ENCODE results near the gene ADPRS. TPM values are rescaled to one million over a fixed set of nuclear protein-coding genes. Genes with fewer than 3 reads are reported as not detected.
A peak's percentile ranks its signal among the peaks of the same experiment; 100 is the strongest.

Gene ADPRS
- total RNA-seq, 4 donors from 2014 or later = 23.3 to 45.8 (median 40.8) TPM

GRCh38 chr1:36126005-36126716, 37.5 kb downstream of the ADPRS start:
- 86% methylated on average over 21 of the region's 21 CpGs for WGBS
- intact Hi-C loops (cut with DNase I) = no loop called here
- H3K9me3 ChIP-seq = no peaks in the 10 kb centered on the region
- peaks cover 0 to 3% (median 0%) of the 10 kb centered on the region in 4 donors for H3K27me3 ChIP-seq
- no peaks in the 10 kb centered on the region for H3K36me3 ChIP-seq
- peaks cover 8 to 36% (median 25%) of the 10 kb centered on the region in 4 donors for H3K4me1 ChIP-seq
- H3K4me3 ChIP-seq = peak overlapping the region in 3 of 4 donors; percentile 47 to 71 (median 60)
- no peak overlapping the region for H3K27ac ChIP-seq (replicated peaks in 1 of 4)
- TF ChIP-seq POLR2AphosphoS5 (IDR thresholded peaks at IDR 0.05) = no peak
- TF ChIP-seq POLR2A (IDR thresholded peaks at IDR 0.05; ENCODE audit: low read depth) = no peak
- DNase-seq (ENCODE audit: extremely low spot score) = no peak

GRCh38 chr1:36126797-36127500, 38.3 kb downstream of the ADPRS start:
- WGBS = 71% methylated on average over 3 of the region's 7 CpGs
- DNase-seq (ENCODE audit: extremely low spot score) = no peak
- no peak overlapping the region for H3K27ac ChIP-seq (replicated peaks in 1 of 4)
- peaks cover 0 to 3% (median 0%) of the 10 kb centered on the region in 4 donors for H3K27me3 ChIP-seq
- no peaks in the 10 kb centered on the region for H3K36me3 ChIP-seq
- peaks cover 8 to 36% (median 25%) of the 10 kb centered on the region in 4 donors for H3K4me1 ChIP-seq
- no peak overlapping the region for H3K4me3 ChIP-seq
- no peaks in the 10 kb centered on the region for H3K9me3 ChIP-seq
- TF ChIP-seq POLR2A (IDR thresholded peaks at IDR 0.05; ENCODE audit: low read depth) (no peak), POLR2AphosphoS5 (IDR thresholded peaks at IDR 0.05) (no peak), EP300 (IDR thresholded peaks at IDR 0.05) (no peak)
- TF ChIP-seq, protein P1, sequence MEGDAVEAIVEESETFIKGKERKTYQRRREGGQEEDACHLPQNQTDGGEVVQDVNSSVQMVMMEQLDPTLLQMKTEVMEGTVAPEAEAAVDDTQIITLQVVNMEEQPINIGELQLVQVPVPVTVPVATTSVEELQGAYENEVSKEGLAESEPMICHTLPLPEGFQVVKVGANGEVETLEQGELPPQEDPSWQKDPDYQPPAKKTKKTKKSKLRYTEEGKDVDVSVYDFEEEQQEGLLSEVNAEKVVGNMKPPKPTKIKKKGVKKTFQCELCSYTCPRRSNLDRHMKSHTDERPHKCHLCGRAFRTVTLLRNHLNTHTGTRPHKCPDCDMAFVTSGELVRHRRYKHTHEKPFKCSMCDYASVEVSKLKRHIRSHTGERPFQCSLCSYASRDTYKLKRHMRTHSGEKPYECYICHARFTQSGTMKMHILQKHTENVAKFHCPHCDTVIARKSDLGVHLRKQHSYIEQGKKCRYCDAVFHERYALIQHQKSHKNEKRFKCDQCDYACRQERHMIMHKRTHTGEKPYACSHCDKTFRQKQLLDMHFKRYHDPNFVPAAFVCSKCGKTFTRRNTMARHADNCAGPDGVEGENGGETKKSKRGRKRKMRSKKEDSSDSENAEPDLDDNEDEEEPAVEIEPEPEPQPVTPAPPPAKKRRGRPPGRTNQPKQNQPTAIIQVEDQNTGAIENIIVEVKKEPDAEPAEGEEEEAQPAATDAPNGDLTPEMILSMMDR (IDR thresholded peaks at IDR 0.05) = no peak
- intact Hi-C loops (cut with DNase I) = no loop called here

DNA sequence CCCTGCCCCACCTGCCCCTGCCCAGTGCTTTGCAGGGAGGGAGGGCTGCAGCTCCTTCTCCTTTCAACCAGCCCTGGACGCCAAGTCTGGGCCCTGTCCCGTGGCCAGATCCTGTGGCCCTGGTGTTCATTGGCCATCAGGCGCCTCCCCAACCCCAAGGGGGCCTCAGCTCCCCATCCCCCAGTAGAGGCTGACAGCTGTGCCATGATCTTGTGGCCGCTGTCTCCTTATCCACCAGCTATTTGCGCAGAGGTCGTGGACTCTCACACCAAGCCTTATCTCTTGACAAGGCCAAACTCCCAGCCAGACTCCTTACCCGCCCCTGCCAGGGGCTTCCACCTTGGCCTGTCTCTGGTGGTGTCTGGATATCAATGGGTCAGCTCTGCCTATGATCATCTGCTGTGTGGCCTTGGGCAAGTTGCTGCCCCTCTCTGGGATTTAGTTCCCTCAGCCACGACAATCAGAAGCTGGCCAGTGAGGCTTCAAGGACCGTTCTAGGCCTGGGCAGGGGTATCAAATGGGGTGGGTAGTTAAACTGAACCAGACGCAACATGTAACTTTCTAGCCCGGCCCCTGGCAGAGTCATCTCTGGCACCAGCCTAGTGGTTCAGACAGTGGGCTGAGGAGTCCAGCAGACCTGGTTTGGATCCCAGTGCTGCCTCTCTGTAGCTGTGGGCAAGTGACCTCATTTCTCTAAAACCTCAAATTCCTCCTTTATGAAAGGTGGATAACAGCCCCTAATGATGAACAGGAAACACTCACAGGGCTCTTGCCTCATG, 39.6 kb downstream of the ADPRS start:
- intact Hi-C loops (cut with DNase I) = no loop called here
- DNase-seq (ENCODE audit: extremely low spot score) = no peak
- no peak overlapping the region for H3K27ac ChIP-seq (replicated peaks in 1 of 4)
- H3K4me3 ChIP-seq = no peak overlapping the region
- 88% methylated on average over 11 of the region's 11 CpGs for WGBS
- TF ChIP-seq POLR2AphosphoS5 (IDR thresholded peaks at IDR 0.05) (no peak), EP300 (IDR thresholded peaks at IDR 0.05) (no peak)
- TF ChIP-seq, protein P1 (IDR thresholded peaks at IDR 0.05) = no peak
- no peaks in the 10 kb centered on the region for H3K36me3 ChIP-seq
- peaks cover 0 to 3% (median 0%) of the 10 kb centered on the region in 4 donors for H3K27me3 ChIP-seq
- peaks cover 8 to 31% (median 28%) of the 10 kb centered on the region in 4 donors for H3K4me1 ChIP-seq
- no peaks in the 10 kb centered on the region for H3K9me3 ChIP-seq

- DNase-seq (ENCODE audit: extremely low spot score) = no peak
- WGBS = 96% methylated on average over 3 of the region's 3 CpGs
- peaks cover 9 to 31% (median 30%) of the 10 kb centered on the region in 4 donors for H3K4me1 ChIP-seq
- no peak overlapping the region for H3K27ac ChIP-seq (replicated peaks in 1 of 4)
- intact Hi-C loops (cut with DNase I) = no loop called here
- no peak overlapping the region for H3K4me3 ChIP-seq
- H3K36me3 ChIP-seq = no peaks in the 10 kb centered on the region
- TF ChIP-seq EP300 (IDR thresholded peaks at IDR 0.05) (no peak), POLR2AphosphoS5 (IDR thresholded peaks at IDR 0.05) (no peak), POLR2A (IDR thresholded peaks at IDR 0.05; ENCODE audit: low read depth) (no peak)
- peaks cover 0 to 3% (median 0%) of the 10 kb centered on the region in 4 donors for H3K27me3 ChIP-seq
- H3K9me3 ChIP-seq = no peaks in the 10 kb centered on the region
Observed at GRCh38 chr1:36128905-36129206, 40.2 kb downstream of the ADPRS start.

DNA sequence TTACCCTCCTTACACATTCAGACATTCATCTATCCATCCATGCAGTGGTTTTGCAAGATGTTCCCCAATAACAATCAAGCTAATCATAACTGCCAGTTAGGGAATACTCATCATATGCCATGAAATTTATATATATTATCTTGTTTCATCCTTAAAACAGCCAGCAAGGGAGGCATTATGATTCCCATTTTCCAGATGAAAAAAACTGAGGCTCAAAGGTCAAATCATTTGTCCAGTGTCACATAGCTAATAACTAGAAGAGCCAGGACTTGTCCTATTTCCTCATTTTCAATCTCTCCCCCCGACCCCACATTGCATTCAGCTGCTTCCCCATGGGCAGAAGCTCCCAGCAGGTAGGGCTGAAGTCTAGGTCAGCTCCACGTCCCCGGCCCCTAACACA, 43.3 kb downstream of the ADPRS start:
- Histone ChIP-seq H3K4me3 (no peak overlapping the region), H3K36me3 (peaks cover 0 to 10% (median 6%) of the 10 kb centered on the region in 4 donors), H3K27ac (replicated peaks in 1 of 4) (no peak overlapping the region), H3K9me3 (no peaks in the 10 kb centered on the region), H3K27me3 (no peaks in the 10 kb centered on the region), H3K4me1 (peaks cover 30 to 42% (median 38%) of the 10 kb centered on the region in 4 donors)
- no peak for TF ChIP-seq POLR2A (IDR thresholded peaks at IDR 0.05; ENCODE audit: low read depth)
- TF ChIP-seq EP300 (IDR thresholded peaks at IDR 0.05) = no peak
- TF ChIP-seq, protein P1 (IDR thresholded peaks at IDR 0.05) = no peak
- TF ChIP-seq POLR2AphosphoS5 (IDR thresholded peaks at IDR 0.05) = no peak
- 81% methylated on average over 3 of the region's 3 CpGs for WGBS
- no peak for DNase-seq (ENCODE audit: extremely low spot score)
- intact Hi-C loops (cut with DNase I) = loop anchor here (10.0 kb wide), 1 partner anchor 293 kb away; no protein-coding TSS in a partner anchor
